ENCODE measurements around the gene CCDC137.

The CCDC137 gene

GRCh38 chr17:81635431-81635830, 31.1 kb upstream of the CCDC137 start:
- Histone ChIP-seq H3K27ac (ENCODE audit: low read length) (no peak overlapping the region), H2AFZ (ENCODE audit: low read length) (no peak overlapping the region), H3K27me3 (replicated peaks; ENCODE audit: insufficient read depth, low read length) (no peaks in the 10 kb centered on the region), H3K79me2 (ENCODE audit: low read length) (peaks cover 58% of the 10 kb centered on the region), H3K9me2 (replicated peaks; ENCODE audit: insufficient read depth, low read length) (no peaks in the 10 kb centered on the region), H3K4me2 (ENCODE audit: low read depth, low read length) (peak overlapping the region; percentile 65), H4K20me1 (ENCODE audit: insufficient read depth, low read length) (peaks cover 8% of the 10 kb centered on the region), H3K9me3 (replicated peaks; ENCODE audit: insufficient read depth, low read length) (no peaks in the 10 kb centered on the region), H3K36me3 (replicated peaks; ENCODE audit: insufficient read depth, low read length) (no peaks in the 10 kb centered on the region), H3K4me1 (ENCODE audit: low read length) (peaks cover 4% of the 10 kb centered on the region), H3F3A (ENCODE audit: insufficient read depth, low read length) (peaks cover 4% of the 10 kb centered on the region; the same call in 1 of the 2 replicates), H3K4me3 (ENCODE audit: low read length) (peak overlapping the region; percentile 100; the same call in 1 of the 2 replicates), H3K9ac (ENCODE audit: low read length) (peak overlapping the region; percentile 94; the same call in 1 of the 2 replicates)
- no peak for DNase-seq
- TF ChIP-seq CTCF (IDR thresholded peaks at IDR 0.05; ENCODE audit: low read length): no peak

- Histone ChIP-seq H3K9ac (ENCODE audit: low read length) (peak overlapping the region; percentile 94), H3K9me3 (replicated peaks; ENCODE audit: insufficient read depth, low read length) (no peaks in the 10 kb centered on the region), H3K36me3 (replicated peaks; ENCODE audit: insufficient read depth, low read length) (no peaks in the 10 kb centered on the region), H3K27ac (ENCODE audit: low read length) (peak overlapping the region; percentile 67), H3K4me2 (ENCODE audit: low read depth, low read length) (peak overlapping the region; percentile 65), H3K27me3 (replicated peaks; ENCODE audit: insufficient read depth, low read length) (no peaks in the 10 kb centered on the region), H3F3A (ENCODE audit: insufficient read depth, low read length) (peaks cover 4% of the 10 kb centered on the region; the same call in 1 of the 2 replicates), H2AFZ (ENCODE audit: low read length) (peak overlapping the region; percentile 47; the same call in 1 of the 2 replicates), H3K4me1 (ENCODE audit: low read length) (peaks cover 4% of the 10 kb centered on the region), H3K79me2 (ENCODE audit: low read length) (peaks cover 54% of the 10 kb centered on the region), H3K4me3 (ENCODE audit: low read length) (peak overlapping the region; percentile 100), H3K9me2 (replicated peaks; ENCODE audit: insufficient read depth, low read length) (no peaks in the 10 kb centered on the region), H4K20me1 (ENCODE audit: insufficient read depth, low read length) (peaks cover 8% of the 10 kb centered on the region)
- peak; percentile 12 for DNase-seq
- TF ChIP-seq CTCF (IDR thresholded peaks at IDR 0.05; ENCODE audit: low read length) (no peak), EZH2phosphoT487 (IDR thresholded peaks at IDR 0.05; ENCODE audit: low read length) (no peak), EZH2 (optimal IDR thresholded peaks at IDR 0.05; ENCODE audit: low read depth, low read length) (no peak)
These were observed 30.5 kb upstream of the CCDC137 start for GRCh38 chr17:81635973-81636504.

GRCh38 chr17:81636505-81637288, 29.8 kb upstream of the CCDC137 start, which contains the start of the genes NPLOC4 and TSPAN10:
NPLOC4 (minus strand) TSS chr17:81637112; CDS start chr17:81636930, 182 bp downstream.
TSPAN10 (plus strand) TSS chr17:81637196; CDS start chr17:81642413, 5,217 bp downstream.
- H3K9me2 ChIP-seq (replicated peaks; ENCODE audit: insufficient read depth, low read length): no peaks in the 10 kb centered on the region
- peaks cover 4% of the 10 kb centered on the region for H3K4me1 ChIP-seq (ENCODE audit: low read length)
- no peaks in the 10 kb centered on the region; the same call in 1 of the 2 replicates for H3K27me3 ChIP-seq (replicated peaks; ENCODE audit: insufficient read depth, low read length)
- H3K4me2 ChIP-seq (ENCODE audit: low read depth, low read length): peak within 1 kb of the TSS; percentile 65
- H3K4me3 ChIP-seq (ENCODE audit: low read length): peak within 1 kb of the TSS; percentile 100
- peak within 1 kb of the TSS; percentile 94 for H3K9ac ChIP-seq (ENCODE audit: low read length)
- H2AFZ ChIP-seq (ENCODE audit: low read length): peak within 1 kb of the TSS; percentile 69
- H3K27ac ChIP-seq (ENCODE audit: low read length): peak within 1 kb of the TSS; percentile 67
- no peaks in the 10 kb centered on the region for H3K9me3 ChIP-seq (replicated peaks; ENCODE audit: insufficient read depth, low read length)
- TF ChIP-seq EZH2phosphoT487 (IDR thresholded peaks at IDR 0.05; ENCODE audit: low read length) (no peak), EZH2 (optimal IDR thresholded peaks at IDR 0.05; ENCODE audit: low read depth, low read length) (no peak), CTCF (IDR thresholded peaks at IDR 0.05; ENCODE audit: low read length) (no peak)
- H4K20me1 ChIP-seq (ENCODE audit: insufficient read depth, low read length): peaks cover 5% of the 10 kb centered on the region
- H3F3A ChIP-seq (ENCODE audit: insufficient read depth, low read length): peaks cover 4% of the 10 kb centered on the region; the same call in 1 of the 2 replicates
- H3K36me3 ChIP-seq (replicated peaks; ENCODE audit: insufficient read depth, low read length): no peaks in the 10 kb centered on the region
- H3K79me2 ChIP-seq (ENCODE audit: low read length): peaks cover 50% of the 10 kb centered on the region
- DNase-seq: peak; percentile 82
